GM23338 (cell line): ENCODE data around the gene PEAK3. TPM values are rescaled to one million over a fixed set of nuclear protein-coding genes. Genes with fewer than 3 reads are reported as not detected.
A peak's percentile ranks its signal among the peaks of the same experiment; 100 is the strongest.

Source experiments
- ATAC-seq: fragments of 200-7000 bp; cut with Tn5 transposase; 3 replicates; pipeline ENCODE4 v1.9.1; 2020
- DNase-seq: peaks from one replicate; pipeline ENCODE4 v3.0.0-alpha.2; 2015; ENCODE audit warnings: low spot score
- H2AFZ ChIP-seq: fragments of 200-600 bp; sonication (generic); 2 replicates; pipeline ENCODE4 v1.8.0; 2016; ENCODE audit warnings: antibody characterized with exemption, mild to moderate bottlenecking, moderate library complexity
- H3F3A ChIP-seq: fragments of 200-600 bp; sonication (generic); replicated peaks from 2 replicates; pipeline ENCODE4 v1.8.0; 2017; ENCODE audit warnings: antibody characterized with exemption, mixed run types, low read depth
- H3K27ac ChIP-seq: fragments of 200-600 bp; sonication (generic); 2 replicates; pipeline ENCODE4 v1.6.1; 2016; ENCODE audit warnings: low read depth
- H3K27me3 ChIP-seq: fragments of 200-600 bp; sonication (generic); 2 replicates; pipeline ENCODE4 v1.8.0; 2016; ENCODE audit warnings: mild to moderate bottlenecking, mixed run types, moderate library complexity; ENCODE audit not compliant: insufficient read depth
- H3K36me3 ChIP-seq: fragments of 200-600 bp; sonication (generic); 2 replicates; pipeline ENCODE4 v1.8.0; 2016; ENCODE audit warnings: mild to moderate bottlenecking; ENCODE audit not compliant: insufficient read depth
- H3K4me1 ChIP-seq: fragments of 200-600 bp; sonication (generic); 2 replicates; pipeline ENCODE4 v1.8.0; 2016; ENCODE audit warnings: mild to moderate bottlenecking, moderate library complexity; ENCODE audit not compliant: insufficient read depth
- H3K4me2 ChIP-seq: fragments of 200-600 bp; sonication (generic); 2 replicates; pipeline ENCODE4 v1.7.1; 2017; ENCODE audit warnings: mixed run types
- H3K4me3 ChIP-seq: fragments of 200-600 bp; sonication (generic); 2 replicates; pipeline ENCODE4 v1.6.1; 2016; ENCODE audit warnings: mixed run types
- H3K79me2 ChIP-seq: fragments of 200-600 bp; sonication (generic); replicated peaks from 2 replicates; pipeline ENCODE4 v1.8.0; 2017; ENCODE audit warnings: mild to moderate bottlenecking; ENCODE audit not compliant: insufficient read depth
- H3K9me2 ChIP-seq: fragments of 200-600 bp; sonication (generic); 2 replicates; pipeline ENCODE4 v1.8.0; 2017; ENCODE audit not compliant: insufficient read depth
- H4K20me1 ChIP-seq: fragments of 200-600 bp; sonication (generic); replicated peaks from 2 replicates; pipeline ENCODE4 v1.8.0; 2017; ENCODE audit warnings: mild to moderate bottlenecking; ENCODE audit not compliant: insufficient read depth
- H3K27ac Mint-ChIP-seq: 2 replicates; pipeline ENCODE4 v1.8.0; 2020; ENCODE audit warnings: inconsistent platforms, mild to moderate bottlenecking, moderate library complexity, mixed read lengths
- H3K27me3 Mint-ChIP-seq: 3 replicates; pipeline ENCODE4 v1.8.0; 2022; ENCODE audit warnings: low read depth, mild to moderate bottlenecking, moderate library complexity, mixed read lengths, inconsistent platforms; ENCODE audit not compliant: insufficient read depth, poor library complexity
- H3K36me3 Mint-ChIP-seq: 3 replicates; pipeline ENCODE4 v1.8.0; 2021; ENCODE audit warnings: low read depth, mild to moderate bottlenecking, inconsistent platforms, moderate library complexity, mixed read lengths
- H3K4me1 Mint-ChIP-seq: 3 replicates; pipeline ENCODE4 v1.8.0; 2020; ENCODE audit warnings: mild to moderate bottlenecking, inconsistent platforms, mixed read lengths
- H3K4me3 Mint-ChIP-seq: 3 replicates; pipeline ENCODE4 v1.8.0; 2021; ENCODE audit warnings: moderate library complexity, mild to moderate bottlenecking, inconsistent platforms, mixed read lengths
- H3K9me3 Mint-ChIP-seq: 3 replicates; pipeline ENCODE4 v1.8.0; 2020; ENCODE audit warnings: moderate library complexity, mild to moderate bottlenecking, inconsistent platforms, mixed read lengths
- CREB1 ChIP-seq: fragments of 250-450 bp; sonication (Bioruptor Pico); IDR thresholded peaks from 2 replicates; pipeline ENCODE4 v1.5.0; 2020; ENCODE audit warnings: low read depth, mild to moderate bottlenecking, moderate library complexity
- CTCF ChIP-seq, 2 experiments: fragments of 200-600 bp in 1 of 2; sonication (generic) in 1 of 2; conservative IDR thresholded peaks; 2 replicates each; pipeline versions ENCODE4 v1.5.1 to v1.6.1; 2016 to 2017; ENCODE audit warnings: antibody characterized with exemption in 2 of 2, low read depth in 2 of 2, mild to moderate bottlenecking in 2 of 2, moderate library complexity in 1 of 2
- ETS1 ChIP-seq: IDR thresholded peaks from 2 replicates; pipeline ENCODE4 v1.6.1; 2016; ENCODE audit warnings: antibody characterized with exemption
- EZH2 ChIP-seq: fragments of 200-600 bp; sonication (generic); IDR thresholded peaks from one replicate; pipeline ENCODE4 v1.8.0; 2017; ENCODE audit warnings: antibody characterized with exemption, mild to moderate bottlenecking, low read depth; ENCODE audit not compliant: unreplicated experiment
- EZH2phosphoT487 ChIP-seq: fragments of 200-600 bp; sonication (generic); IDR thresholded peaks from one replicate; pipeline ENCODE4 v1.8.1; 2018; ENCODE audit warnings: antibody characterized with exemption; ENCODE audit not compliant: unreplicated experiment
- JUNB ChIP-seq: IDR thresholded peaks from one replicate; pipeline ENCODE4 v1.6.1; 2016; ENCODE audit warnings: antibody characterized with exemption; ENCODE audit not compliant: unreplicated experiment
- NANOG ChIP-seq: IDR thresholded peaks from 2 replicates; pipeline ENCODE4 v1.6.1; 2016; ENCODE audit warnings: antibody characterized with exemption, borderline replicate concordance
- POLR2AphosphoS5 ChIP-seq: IDR thresholded peaks from 2 replicates; pipeline ENCODE4 v1.6.1; 2016; ENCODE audit warnings: antibody characterized with exemption, low read depth
- REST ChIP-seq: IDR thresholded peaks from one replicate; pipeline ENCODE4 v1.6.1; 2018; ENCODE audit warnings: antibody characterized with exemption; ENCODE audit not compliant: unreplicated experiment
- ZNF114 ChIP-seq: fragments of 250-450 bp; sonication (Bioruptor Pico); IDR thresholded peaks from 2 replicates; pipeline ENCODE4 v1.5.0; 2020; ENCODE audit warnings: mild to moderate bottlenecking, moderate library complexity
- ZNF331 ChIP-seq: fragments of 250-450 bp; sonication (Bioruptor Pico); IDR thresholded peaks from 2 replicates; pipeline ENCODE4 v1.5.0; 2020; ENCODE audit warnings: low read depth, mild to moderate bottlenecking, moderate library complexity
- polyA plus RNA-seq: library from polyadenylated mRNA; unstranded; fragments of >200 nt; fragmentation: Nextera tagmentation; extraction: Ambion mirVana; gene quantifications from 2 replicates; pipeline ENCODE4 v1.2.1, GENCODE V29; 2016
- total RNA-seq: library from RNA; depleted of rRNA; stranded (reverse); fragments of >200 nt; shearing (Covaris generic); gene quantifications from 2 replicates; pipeline ENCODE4 v1.2.3, GENCODE V29; 2014

PEAK3 gene
- total and polyA plus RNA-seq, 2 experiments from 2014 or later, result not detected

GRCh38 chr19:2236314-2237050 lies 45.5 kb downstream of the PEAK3 start, which contains the start of the genes PLEKHJ1 and SF3A2:
TSS of gene PLEKHJ1 (minus strand) at chr19:2236329. CDS start at chr19:2236248, 81 bp downstream.
TSS of gene SF3A2 (plus strand) at chr19:2236824. CDS start at chr19:2243419, 6,595 bp downstream.
- Histone ChIP-seq H3F3A (peaks cover 26% of the 10 kb centered on the region; the same call in 1 of the 2 replicates), H2AFZ (peak within 1 kb of the TSS; percentile 90), H4K20me1 (peaks cover 41% of the 10 kb centered on the region), H3K27me3 (no peaks in the 10 kb centered on the region), H3K9me2 (no peaks in the 10 kb centered on the region), H3K4me2 (peak within 1 kb of the TSS; percentile 97), H3K4me1 (peaks cover 32% of the 10 kb centered on the region), H3K27ac (peak within 1 kb of the TSS; percentile 94), H3K36me3 (no peaks in the 10 kb centered on the region), H3K4me3 (peak within 1 kb of the TSS; percentile 96), H3K79me2 (peaks cover 66% of the 10 kb centered on the region)
- peaks cover 43% of the 10 kb centered on the region for H3K36me3 Mint-ChIP-seq
- TF ChIP-seq ZNF331 (CRISPR knock-in tag) (no peak), POLR2AphosphoS5 (peak; percentile 88), EZH2 (no peak), CREB1 (CRISPR knock-in tag) (peak; percentile 51), CTCF (conservative IDR thresholded peaks at IDR 0.05; ENCODE audit: low read depth in 2 of 2) (peak; percentile 81 to 96), ZNF114 (CRISPR knock-in tag) (no peak)
- H3K27ac Mint-ChIP-seq, result peak within 1 kb of the TSS; percentile 99
- peaks cover 15% of the 10 kb centered on the region; the same call in 2 of the 3 replicates for H3K9me3 Mint-ChIP-seq
- ATAC-seq (peak; percentile 73), DNase-seq (peak; percentile 98)
- peak within 1 kb of the TSS; percentile 98 for H3K4me3 Mint-ChIP-seq
- H3K27me3 Mint-ChIP-seq, result peaks cover 22% of the 10 kb centered on the region
- peaks cover 42% of the 10 kb centered on the region for H3K4me1 Mint-ChIP-seq

- peaks cover 32% of the 10 kb centered on the region for H3K4me1 ChIP-seq
- H2AFZ ChIP-seq, result no peak overlapping the region
- peak overlapping the region; percentile 96 for H3K4me3 ChIP-seq
- Mint-ChIP-seq H3K36me3 (peaks cover 40% of the 10 kb centered on the region), H3K4me3 (peak overlapping the region; percentile 98), H3K9me3 (peaks cover 15% of the 10 kb centered on the region; the same call in 2 of the 3 replicates), H3K27me3 (peaks cover 22% of the 10 kb centered on the region), H3K4me1 (peaks cover 37% of the 10 kb centered on the region), H3K27ac (no peak overlapping the region)
- ATAC-seq (peak; percentile 65), DNase-seq (no peak)
- no peaks in the 10 kb centered on the region for H3K9me2 ChIP-seq
- H3K27me3 ChIP-seq, result no peaks in the 10 kb centered on the region
- H4K20me1 ChIP-seq, result peaks cover 36% of the 10 kb centered on the region
- H3K36me3 ChIP-seq, result no peaks in the 10 kb centered on the region
- peaks cover 30% of the 10 kb centered on the region; the same call in 1 of the 2 replicates for H3F3A ChIP-seq
- H3K4me2 ChIP-seq, result peak overlapping the region; percentile 97
- peaks cover 62% of the 10 kb centered on the region for H3K79me2 ChIP-seq
- H3K27ac ChIP-seq, result no peak overlapping the region
- TF ChIP-seq EZH2phosphoT487 (no peak), CREB1 (CRISPR knock-in tag) (no peak), POLR2AphosphoS5 (no peak; the same call in 1 of the 2 replicates), ZNF114 (CRISPR knock-in tag) (no peak), REST (no peak), JUNB (no peak), ZNF331 (CRISPR knock-in tag) (no peak), EZH2 (no peak), NANOG (no peak), ETS1 (no peak)
These were observed 46.0 kb downstream of the PEAK3 start for GRCh38 chr19:2236064-2236313.
